ENCODE measurements around the gene SP140L. TPM values are rescaled to one million over a fixed set of nuclear protein-coding genes. Genes with fewer than 3 reads are reported as not detected.
"Not testable (repeated sequence)": the region's sequence is repeated elsewhere in the genome, so short reads cannot be mapped to it uniquely, and the experiment has no call there.

Gene SP140L
- total and polyA plus RNA-seq, 8 donors = 5.7 to 56.7 (median 15.8) TPM

- no peak for TF ChIP-seq CTCF (IDR thresholded peaks at IDR 0.05)
- no peak for TF ChIP-seq POLR2A (IDR thresholded peaks at IDR 0.05)
- no peak for TF ChIP-seq EP300 (IDR thresholded peaks at IDR 0.05)
- TF ChIP-seq POLR2AphosphoS5 (IDR thresholded peaks at IDR 0.05) = no peak
- WGBS, 5 donors = 57 to 87% (median 80%) methylated on average over 1 of the region's 1 CpG; no CpG with 5 or more reads in 1 of the 5 donors
- Histone ChIP-seq H3K27ac (no peak overlapping the region), H3K4me1 (peaks cover 0 to 46% (median 10%) of the 10 kb centered on the region in 4 donors), H3K27me3 (no peaks in the 10 kb centered on the region), H3K9me3 (peaks cover 0 to 23% (median 8%) of the 10 kb centered on the region in 4 donors), H3K4me3 (no peak overlapping the region), H3K36me3 (peaks cover 0 to 41% (median 33%) of the 10 kb centered on the region in 4 donors)
- intact Hi-C loops (cut with DNase I; ENCODE audit: low total_unique reads) = no loop called here
- DNase-seq = no peak
These were observed 104.2 kb downstream of the SP140L start for GRCh38 chr2:230430957-230431910.

- H3K27ac ChIP-seq = no peak overlapping the region
These were observed 107.8 kb downstream of the SP140L start for GRCh38 chr2:230434677-230435324.

GRCh38 chr2:230435431-230435830 is 108.4 kb downstream of the SP140L start:
- Histone ChIP-seq H3K4me3 (no peak overlapping the region), H3K27me3 (no peaks in the 10 kb centered on the region), H3K36me3 (peaks cover 0 to 31% (median 17%) of the 10 kb centered on the region in 4 donors), H3K27ac (no peak overlapping the region), H3K4me1 (peaks cover 0 to 49% (median 10%) of the 10 kb centered on the region in 4 donors), H3K9me3 (peaks cover 0 to 13% (median 8%) of the 10 kb centered on the region in 4 donors)
- WGBS, 5 donors = 80 to 91% (median 88%) methylated on average over 2 of the region's 2 CpGs
- TF ChIP-seq POLR2A (IDR thresholded peaks at IDR 0.05) (no peak), EP300 (IDR thresholded peaks at IDR 0.05) (no peak), POLR2AphosphoS5 (IDR thresholded peaks at IDR 0.05) (no peak), CTCF (IDR thresholded peaks at IDR 0.05) (no peak)
- DNase-seq = no peak
- intact Hi-C loops (cut with DNase I; ENCODE audit: low total_unique reads) = no loop called here

More at GRCh38 chr2:230434677-230435324, 107.8 kb downstream of the SP140L start:
- Histone ChIP-seq H3K27me3 (no peaks in the 10 kb centered on the region), H3K4me1 (peaks cover 0 to 48% (median 11%) of the 10 kb centered on the region in 4 donors), H3K4me3 (no peak overlapping the region), H3K36me3 (peaks cover 0 to 31% (median 22%) of the 10 kb centered on the region in 4 donors), H3K9me3 (peaks cover 0 to 13% (median 8%) of the 10 kb centered on the region in 4 donors)
- intact Hi-C loops (cut with DNase I; ENCODE audit: low total_unique reads) = no loop called here
- no peak for DNase-seq
- no peak for TF ChIP-seq CTCF (IDR thresholded peaks at IDR 0.05)
- no peak for TF ChIP-seq EP300 (IDR thresholded peaks at IDR 0.05)
- no peak for TF ChIP-seq POLR2AphosphoS5 (IDR thresholded peaks at IDR 0.05)
- TF ChIP-seq POLR2A (IDR thresholded peaks at IDR 0.05) = no peak
- 69 to 91% (median 77%) methylated on average over 4 of the region's 4 CpGs for WGBS, 5 donors

GRCh38 chr2:230439121-230439520 is 112.1 kb downstream of the SP140L start:
- DNase-seq; intact Hi-C loops (cut with DNase I; ENCODE audit: low total_unique reads); H3K4me3 ChIP-seq; H3K27me3 ChIP-seq; H3K27ac ChIP-seq: not testable (repeated sequence)
- H3K9me3 ChIP-seq = peaks cover 0 to 13% (median 8%) of the 10 kb centered on the region in 4 donors
- H3K4me1 ChIP-seq = peaks cover 0 to 54% (median 5%) of the 10 kb centered on the region in 4 donors
- H3K36me3 ChIP-seq = peaks cover 0 to 38% (median 27%) of the 10 kb centered on the region in 4 donors
